HPDE6-E6E7 (cell line): ENCODE measurements around the gene ZNF207.
A peak's percentile ranks its signal among the peaks of the same experiment; 100 is the strongest.
"Not testable (repeated sequence)": the region's sequence is repeated elsewhere in the genome, so short reads cannot be mapped to it uniquely, and the experiment has no call there.

Experiments
- DNase-seq: peaks from one replicate; pipeline ENCODE4 v3.0.0; 2011; ENCODE audit warnings: missing footprints; ENCODE audit errors: extremely low spot score

Gene ZNF207

DNA sequence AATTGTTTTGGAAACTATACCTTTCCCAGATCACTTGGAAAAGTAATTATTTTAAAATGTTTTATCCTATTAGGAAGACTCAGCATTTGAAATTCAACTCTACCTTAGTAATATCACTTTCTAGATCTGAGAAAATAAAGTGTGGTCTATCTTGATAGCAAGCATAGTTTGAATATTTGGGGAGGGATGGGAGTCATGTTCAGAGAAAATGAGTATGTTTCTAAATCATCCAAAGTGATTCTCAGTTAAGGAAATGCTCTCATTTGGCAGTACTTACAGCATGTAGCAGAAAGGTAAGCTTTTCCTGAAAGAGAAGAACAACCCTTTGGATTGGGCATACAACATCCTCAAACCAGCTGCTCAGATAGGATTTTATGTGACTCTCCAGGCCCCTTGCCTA is 14.9 kb upstream of the ZNF207 start:
- DNase-seq = no peak

DNA sequence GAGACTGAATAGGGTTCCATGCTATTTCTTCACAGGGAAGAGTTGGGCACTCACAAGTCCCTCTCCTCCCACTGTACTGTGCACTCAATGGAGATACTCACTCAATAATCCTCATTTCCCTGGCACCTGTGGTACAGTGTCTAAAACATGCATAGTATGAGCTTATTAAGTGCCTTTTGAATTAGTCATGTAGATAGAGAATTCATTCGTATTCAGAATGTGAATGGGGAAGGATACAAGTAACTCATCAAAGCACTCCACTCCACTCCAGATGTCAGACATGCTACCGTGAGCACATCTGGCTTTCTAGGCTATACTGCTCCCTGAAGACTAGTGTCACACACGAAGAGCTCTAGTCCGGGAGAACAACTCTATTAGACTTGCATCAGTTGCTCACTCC is 14.3 kb upstream of the ZNF207 start:
- DNase-seq = no peak

DNA sequence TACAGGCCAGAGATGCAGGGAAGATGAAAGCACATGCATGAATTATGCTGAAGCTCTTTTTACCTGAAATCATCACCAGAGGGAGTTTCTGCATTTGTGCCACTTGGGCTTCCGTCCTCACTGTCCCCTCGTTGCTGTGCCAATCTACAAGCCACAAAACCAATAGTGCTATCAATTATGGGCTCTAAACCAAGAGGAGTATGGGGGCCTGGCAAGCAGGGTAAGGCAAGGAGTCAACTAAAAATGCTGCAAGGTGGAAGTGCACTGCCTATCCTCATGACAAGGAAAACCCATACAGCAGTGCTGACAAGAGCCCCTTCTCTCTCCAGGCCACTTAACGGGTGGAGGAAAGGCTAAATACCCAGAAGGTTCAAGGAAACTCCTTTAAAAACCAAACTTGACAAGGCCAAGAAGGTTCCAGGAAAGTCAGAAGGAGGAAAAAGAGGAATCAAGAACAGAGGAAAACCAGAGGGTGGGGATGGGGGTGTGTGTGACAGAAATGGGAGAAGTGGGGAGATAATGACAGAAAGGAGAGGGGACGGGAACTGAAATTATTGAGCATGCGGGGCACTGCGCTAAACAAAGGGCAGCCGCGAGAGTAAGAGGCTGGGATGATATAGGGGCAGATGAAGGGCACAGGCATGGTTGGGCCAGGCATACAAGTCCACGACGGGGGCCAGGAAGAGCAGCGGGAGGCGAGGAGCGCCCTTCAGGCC is 8.7 kb upstream of the ZNF207 start:
- no peak for DNase-seq

DNA sequence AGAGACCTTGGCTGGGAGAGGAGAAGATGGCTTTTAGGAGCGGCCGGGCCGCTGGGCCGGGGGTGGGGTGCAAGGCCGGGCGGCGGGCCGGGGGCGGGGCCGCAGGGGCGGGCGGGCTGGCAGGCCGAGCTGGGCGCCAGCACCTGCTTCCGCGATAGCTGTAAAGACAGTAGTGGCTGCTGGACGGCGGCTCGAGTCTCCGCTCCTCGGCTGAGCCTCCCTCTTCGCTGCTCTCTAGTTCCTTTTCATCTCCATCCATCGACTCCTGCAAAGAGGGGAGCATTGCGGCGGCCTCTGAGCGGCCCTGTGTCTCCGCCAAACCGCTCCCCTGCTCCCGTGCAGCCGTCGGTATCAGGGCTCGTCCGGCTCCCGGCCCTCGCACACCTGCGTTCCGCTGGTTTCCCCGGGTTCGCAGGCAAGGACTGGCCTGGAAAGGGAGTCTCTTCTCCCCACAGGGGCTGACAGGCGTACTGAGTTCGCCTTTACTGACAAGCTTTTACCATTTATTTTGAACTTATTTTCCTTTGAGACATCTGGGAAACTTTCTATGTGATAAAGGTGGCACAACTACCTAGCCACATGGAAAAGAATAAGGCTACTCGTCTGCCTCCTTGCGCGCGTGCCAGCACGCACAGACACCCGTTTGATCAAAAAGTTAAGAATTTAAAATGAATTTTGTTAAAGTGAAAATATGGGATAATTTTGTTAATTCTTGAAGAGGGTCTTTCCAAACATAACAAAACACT is 7.9 kb upstream of the ZNF207 start, which contains the start of gene C17orf75:
TSS of gene C17orf75 (minus strand) at position 317 of the 746 bp plus-strand sequence. CDS start at position 283, 34 bp downstream.
- peak; percentile 68 for DNase-seq

DNA sequence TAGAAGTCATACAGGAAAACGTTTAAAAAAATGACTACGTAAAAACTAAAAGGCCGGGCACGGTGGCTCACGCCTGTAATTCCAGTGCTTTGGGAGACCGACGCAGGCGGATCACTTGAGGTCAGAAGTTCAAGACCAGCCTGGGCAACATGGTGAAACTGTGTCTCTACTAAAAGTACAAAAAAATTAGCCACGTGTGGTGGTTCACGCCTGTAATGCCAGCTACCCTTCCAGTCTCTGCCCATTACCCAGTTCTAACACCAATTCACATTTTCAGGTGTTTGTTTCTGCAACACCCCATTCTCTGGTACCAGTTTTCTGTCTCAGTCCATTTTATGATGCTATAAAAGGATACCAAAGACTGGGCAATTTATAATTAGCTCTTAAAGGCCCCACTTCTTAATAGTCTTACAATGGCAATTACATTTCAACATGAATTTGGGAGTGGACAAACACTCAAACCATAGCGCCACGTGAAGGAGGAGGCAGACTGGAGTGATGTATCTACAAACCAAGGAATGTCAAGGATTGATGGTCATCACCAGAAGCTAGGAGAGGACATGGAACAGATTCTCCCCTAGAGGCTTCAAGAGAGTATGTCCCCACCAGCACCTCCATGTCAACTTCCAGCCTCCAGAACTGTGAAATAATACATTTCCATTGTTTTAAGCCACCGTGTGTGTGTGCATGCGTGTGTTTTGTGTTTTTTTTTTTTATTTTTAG is 7.2 kb upstream of the ZNF207 start:
- no peak for DNase-seq

DNA sequence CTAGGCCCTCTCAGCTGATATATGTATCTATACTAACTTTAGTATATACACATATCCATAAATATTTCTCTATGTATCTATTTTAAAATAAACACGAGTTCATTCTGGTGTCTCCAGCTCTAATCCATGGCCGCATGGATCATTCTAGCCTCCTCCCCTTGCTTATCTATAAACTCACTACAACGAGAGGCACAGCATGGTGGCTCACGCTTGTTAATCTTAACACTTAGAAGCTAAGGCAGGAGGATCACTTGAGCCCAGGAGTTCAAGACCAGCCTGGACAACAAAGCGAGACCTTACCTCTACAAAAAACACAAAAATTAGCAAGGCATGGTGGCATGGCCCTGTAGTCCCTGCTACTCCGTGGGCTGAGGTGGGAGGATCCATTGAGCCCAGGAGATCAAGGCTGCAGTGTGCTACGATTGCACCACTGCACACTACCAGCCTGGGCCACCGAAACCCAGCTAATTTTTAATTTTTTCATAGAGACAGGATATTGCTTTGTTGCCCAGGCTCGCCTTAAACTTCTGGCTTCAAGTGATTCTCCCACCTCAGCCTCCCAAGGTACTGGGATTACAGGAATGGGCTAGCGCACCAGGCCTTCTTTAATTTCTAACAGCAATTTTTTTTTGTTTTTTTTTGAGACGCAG is 3.9 kb upstream of the ZNF207 start:
- DNase-seq = no peak

DNA sequence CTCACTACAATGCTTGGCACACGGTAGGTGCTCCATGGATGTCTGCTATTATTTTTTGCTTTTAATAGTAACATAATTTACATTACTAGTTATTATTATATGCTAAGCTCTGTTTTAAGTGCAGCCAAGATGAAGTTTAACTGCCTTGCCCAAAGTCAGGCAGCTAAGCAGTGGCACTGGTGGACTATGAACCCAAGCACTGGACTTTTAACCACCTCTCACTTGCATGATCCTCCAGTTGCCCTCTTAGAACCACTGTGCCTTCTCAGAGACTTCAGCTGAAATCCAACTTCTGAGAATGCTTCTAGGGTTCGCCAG is 1.5 kb upstream of the ZNF207 start:
- DNase-seq = no peak

DNA sequence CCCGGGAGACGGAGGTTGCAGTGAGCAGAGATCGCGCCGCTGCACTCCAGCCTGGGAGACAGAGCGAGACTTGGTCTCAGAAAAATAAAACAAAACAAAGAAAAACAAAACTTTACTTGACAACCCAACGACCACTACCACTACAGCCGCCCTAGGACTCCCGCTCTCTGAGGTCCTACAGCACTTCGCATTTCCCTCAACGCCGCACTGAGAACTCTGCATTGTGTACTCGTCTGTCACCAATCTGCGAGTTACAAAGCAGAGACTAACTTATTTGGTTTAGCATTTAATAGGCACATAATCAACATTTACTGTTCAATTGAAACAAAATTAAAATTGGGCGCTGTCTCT is 479 bp upstream of the ZNF207 start:
- no peak for DNase-seq

DNA sequence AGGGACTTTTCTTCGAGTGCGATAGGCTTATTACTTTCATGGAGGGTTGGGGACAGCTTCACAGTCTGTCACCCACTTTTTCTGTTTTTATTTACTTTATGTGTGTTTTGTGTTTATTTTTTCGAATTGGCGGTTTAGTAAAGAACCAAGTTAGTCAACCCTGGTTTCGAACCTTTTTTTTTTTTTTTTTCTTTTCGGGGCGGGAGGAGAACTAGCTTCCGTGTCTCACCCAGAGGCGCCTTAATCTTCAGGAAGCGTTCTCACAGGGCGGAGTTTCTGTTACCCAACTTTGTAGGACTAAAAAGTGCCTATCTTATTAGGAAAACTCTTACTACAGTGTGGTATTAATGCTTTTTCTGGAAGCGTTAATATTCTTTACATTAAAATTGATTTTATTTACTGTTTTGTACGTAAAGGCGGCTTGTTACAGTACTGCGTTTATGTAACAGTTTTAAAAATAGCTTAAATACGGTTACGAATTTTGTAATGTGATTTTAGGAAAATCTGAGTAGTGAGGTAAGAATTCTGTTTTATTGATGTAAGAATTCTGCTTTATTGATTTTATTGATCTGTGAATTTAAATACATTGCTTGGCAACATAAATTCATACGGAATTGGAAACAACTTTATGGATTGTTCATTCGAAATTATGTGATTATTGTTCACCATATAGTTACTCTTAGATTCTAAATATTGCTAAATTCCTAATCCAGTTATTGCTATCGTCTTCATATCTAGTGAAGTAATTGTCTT is 885 bp downstream of the ZNF207 start:
- peak; percentile 21 for DNase-seq

DNA sequence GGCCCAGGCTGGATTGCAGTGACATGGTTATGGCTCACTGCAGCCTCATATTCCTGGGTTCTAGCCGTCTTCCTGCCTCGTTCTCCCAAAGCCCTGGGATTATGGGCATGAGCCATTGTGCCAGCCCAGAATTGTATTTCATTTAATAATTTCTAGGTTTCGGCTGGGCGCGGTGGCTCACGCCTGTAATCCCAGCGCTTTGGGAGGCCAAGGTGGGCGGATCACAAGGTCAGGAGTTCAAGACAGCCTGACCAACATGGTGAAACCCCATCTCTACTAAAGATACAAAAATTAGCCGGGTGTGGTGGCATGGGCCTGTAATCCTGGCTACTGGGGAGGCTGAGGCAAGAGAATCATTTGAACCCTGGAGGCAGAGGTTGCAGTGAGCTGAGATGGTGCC is 2.8 kb downstream of the ZNF207 start:
- not testable (repeated sequence) for DNase-seq

DNA sequence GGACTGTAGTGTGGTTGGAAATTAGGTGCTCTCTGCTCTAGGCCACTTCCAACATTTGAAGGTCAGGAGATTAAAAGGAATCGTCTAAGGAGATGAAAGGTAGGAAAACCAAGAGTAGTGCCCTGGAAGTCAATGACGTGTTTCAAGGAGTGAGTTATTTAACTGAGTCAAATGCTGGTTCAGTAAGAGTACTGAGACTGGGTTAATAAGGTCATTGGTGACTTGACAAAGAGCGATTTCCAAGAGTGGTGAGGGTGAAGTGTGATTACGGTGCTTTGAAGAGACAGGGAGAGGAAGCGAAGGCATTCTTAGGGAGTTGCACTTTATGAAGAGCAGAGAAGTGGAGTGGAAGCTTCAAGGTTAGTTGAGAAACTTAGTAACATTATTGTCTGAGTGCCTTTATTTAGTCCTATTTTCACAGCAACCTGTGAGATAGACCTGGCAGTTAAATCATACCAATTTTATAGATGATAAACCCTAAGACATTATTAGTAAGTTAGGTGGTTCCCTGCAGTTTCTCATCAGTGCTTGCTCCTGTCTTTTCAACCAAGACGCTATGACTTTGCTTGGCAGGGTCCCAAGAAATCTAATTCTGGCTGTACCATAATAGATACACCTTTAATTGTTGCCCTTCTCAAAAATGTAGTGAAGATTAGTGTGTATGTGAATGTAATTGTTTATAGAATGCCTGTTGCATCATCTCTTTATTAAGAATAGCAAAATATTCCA is 5.9 kb downstream of the ZNF207 start:
- no peak for DNase-seq

DNA sequence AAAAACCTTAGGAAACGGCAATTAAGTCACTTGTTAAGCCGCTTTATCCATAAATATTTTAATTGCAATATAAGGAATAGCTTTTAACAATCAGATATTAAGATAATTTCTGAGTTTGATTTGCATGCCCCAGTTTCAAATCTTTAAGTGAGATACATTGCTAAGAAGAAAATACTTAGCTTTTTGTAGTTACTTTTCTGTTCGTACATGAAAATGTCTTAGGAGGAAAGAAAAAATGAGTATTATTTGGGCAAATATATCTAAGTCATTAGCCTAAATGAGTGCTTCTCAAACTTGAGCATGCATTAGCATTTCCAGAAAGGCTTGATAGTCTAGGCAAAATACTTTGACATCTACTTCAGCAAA is 6.4 kb downstream of the ZNF207 start:
- DNase-seq = no peak

DNA sequence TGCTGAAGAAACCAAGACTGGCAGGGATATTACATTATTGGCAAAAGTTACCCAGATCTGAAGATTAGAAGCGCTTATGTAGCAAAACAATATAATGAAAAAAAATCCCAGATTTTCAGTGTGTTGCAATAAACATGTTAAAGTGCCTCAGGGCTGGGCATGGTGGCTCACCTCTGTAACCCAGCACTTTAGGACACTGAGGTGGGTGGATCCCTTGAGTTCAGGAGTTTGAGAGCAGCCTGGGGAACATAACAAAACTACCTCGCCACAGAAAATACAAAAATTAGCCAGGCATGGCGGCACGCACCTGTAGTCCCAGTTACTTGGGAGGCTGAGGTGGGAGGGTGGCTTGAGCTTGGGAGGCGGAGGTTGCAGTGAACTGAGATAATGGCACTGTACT is 6.8 kb downstream of the ZNF207 start:
- DNase-seq = no peak

DNA sequence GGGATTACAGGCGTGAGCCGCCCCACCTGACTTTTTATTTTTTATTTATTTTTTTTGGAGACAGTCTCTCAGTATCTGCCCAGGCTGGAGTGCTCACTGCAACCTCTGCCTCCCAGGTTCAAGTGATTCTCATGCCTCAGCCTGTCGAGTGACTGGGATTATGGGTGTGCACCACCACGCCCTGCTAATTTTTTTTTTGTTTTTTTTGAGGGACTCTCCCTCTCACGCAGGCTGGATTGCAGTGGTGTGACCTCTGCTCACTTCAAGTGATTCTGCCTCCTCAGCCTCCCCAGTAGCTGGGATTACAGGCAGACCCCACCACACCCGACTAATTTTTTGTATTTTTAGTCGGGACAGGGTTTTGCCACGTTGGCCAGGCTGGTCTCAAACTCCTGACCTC is 7.7 kb downstream of the ZNF207 start:
- no peak for DNase-seq

DNA sequence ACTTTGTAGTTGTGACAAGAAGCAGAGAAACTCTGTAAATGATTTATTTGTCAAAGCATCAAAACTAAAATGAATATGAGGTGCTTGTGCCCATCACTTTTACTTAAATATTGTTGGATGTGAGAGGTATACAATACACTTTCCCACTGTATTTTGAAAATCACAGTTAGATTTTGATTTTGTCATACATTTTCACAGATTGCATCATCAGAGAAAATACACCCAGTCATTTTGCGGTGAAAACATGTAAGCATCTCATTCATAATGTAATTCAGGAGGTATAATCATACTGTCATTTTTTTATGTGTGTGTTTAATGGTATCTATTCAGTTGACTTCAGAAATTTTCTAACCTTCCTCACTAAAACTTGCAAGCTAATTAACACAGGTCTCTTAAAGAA is 11.3 kb downstream of the ZNF207 start:
- DNase-seq = no peak

DNA sequence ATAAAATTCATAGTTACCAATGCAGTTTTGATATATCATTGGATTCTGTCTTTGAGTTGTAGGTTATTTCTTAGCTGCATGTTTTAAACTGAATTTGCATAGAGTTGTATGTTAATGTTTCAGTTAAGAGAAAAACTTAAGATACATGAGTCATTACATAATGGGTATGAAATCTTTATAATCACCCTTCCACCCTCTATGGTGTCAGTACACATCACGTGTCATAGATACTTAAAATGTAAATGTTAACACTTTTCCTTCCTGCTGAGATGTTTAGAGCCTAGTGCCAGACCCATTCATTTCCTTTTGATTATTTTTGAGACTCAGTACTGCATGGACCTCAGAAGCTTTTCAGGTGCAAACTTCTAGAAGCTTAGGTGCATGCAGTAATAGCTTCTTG is 20.5 kb downstream of the ZNF207 start:
- no peak for DNase-seq

DNA sequence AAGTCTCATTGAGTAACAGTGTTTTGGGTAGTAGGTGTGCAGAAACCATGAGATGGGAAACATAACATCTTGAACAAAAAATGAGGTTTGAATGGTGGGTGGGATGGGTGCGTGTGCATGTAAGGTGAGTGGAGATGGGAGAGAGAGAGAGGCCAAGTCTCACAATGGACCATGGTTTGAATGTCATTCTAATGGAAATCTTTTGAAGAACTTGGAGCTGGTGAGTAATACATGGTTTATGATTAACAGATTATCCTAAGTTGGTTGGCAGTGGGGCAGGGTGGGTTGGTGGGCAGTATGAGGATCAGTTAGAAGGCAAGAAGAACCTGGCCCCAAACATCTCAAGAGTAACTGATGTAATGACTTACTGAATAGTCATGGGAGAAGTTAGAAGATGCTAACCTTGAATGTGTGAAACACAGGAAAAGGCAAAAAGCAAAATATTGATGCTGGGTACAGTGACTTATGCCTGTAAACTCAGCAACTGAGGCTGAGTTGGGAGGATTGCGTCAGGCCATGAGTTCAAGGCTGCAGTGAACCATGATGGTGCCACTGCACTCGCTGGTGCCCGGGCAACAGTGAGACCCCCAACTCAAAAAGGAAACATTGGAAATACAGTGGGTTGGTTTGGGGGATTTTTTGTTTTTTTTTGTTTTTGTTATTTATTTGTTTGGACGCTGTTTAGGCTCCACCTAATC is 32.7 kb downstream of the ZNF207 start:
- DNase-seq = no peak

DNA sequence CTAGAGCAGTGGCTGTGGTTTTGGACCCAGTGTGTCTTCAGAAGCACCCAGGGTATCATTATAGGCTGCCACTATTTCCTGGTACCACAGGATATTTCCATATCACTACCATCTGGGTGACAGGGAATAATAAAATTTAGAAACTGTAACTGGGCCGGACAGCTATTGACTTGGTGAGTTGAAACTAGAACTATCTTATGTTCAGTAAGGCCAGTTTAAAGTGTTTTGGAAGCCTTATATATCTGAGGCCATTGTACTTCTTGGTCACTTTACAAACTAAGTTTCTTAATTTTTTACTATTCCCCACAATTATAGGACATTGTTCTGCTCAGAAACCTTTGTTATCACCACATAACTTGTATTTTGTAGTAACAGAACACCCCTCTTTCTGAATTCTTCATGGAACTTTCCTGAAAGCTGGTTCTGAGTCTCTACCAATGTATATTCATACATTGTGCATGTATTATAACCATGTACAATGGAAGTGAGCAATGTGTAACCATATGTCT is 34.0 kb downstream of the ZNF207 start:
- no peak for DNase-seq

DNA sequence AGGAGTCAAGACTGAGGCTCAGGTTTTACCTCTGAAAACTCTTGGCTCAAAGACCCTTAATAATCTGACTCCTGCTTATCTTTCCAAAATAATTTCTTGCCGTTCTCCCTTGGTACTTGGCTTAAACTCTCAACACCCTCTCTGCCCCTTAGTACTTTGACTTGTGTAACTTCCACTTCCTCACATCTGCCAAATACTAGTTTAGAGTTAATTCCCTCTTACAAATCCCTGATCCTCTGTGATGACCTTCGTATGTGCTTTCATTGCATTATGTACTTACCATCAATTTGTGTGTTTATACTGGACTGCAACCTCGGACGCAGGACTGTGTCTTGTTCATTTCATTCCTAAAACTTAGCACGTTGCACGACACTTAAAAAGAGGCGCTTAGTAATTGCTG is 35.2 kb downstream of the ZNF207 start:
- no peak for DNase-seq

DNA sequence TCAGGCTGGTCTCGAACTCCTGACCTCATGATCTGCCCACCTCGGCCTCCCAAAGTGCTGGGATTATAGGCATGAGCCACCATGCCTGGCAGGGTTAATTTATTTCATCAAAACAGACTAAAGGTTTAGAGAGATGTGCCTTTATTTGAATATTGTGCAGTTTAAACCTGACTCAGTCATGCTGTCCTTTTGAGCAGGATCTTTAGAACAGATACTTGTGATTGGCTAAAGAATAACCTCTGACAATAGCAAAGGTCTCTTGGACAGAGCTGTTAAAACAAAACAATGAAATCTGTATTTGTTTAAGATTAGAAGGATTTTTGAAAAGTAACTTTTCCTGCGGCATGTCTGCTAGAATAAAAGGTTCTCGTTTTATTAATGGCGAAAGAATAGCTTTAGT is 36.0 kb downstream of the ZNF207 start:
- DNase-seq = no peak
